GM12878 (cell line): ENCODE measurements around the gene CACNA1A. TPM values are rescaled to one million over a fixed set of nuclear protein-coding genes. Genes with fewer than 3 reads are reported as not detected.
A peak's percentile ranks its signal among the peaks of the same experiment; 100 is the strongest.

Experiments used
- ATAC-seq: fragments of 200-7000 bp; cut with Tn5 transposase; 3 replicates; pipeline ENCODE4 v1.9.1; 2020; ENCODE audit warnings: mild to moderate bottlenecking, moderate library complexity
- BruUV-seq: library from RNA; stranded (reverse); fragments of 400-500 nt; replicated peaks from 2 replicates; lab custom pipeline; 2021; lab: Mats Ljungman, UMichigan
- CTCF ChIA-PET: fragments of 300-600 bp; sonication (Branson Sonifier 250); formaldehyde crosslinking; extraction: SDS; loops from one replicate; lab custom pipeline; 2021; ENCODE audit warnings: inconsistent platforms; lab: Yijun Ruan, JAX
- POLR2A ChIA-PET: fragments of 350-600 bp; formaldehyde crosslinking; extraction: SDS; loops from one replicate; lab custom pipeline; 2021; ENCODE audit warnings: inconsistent platforms; lab: Charles Lee
- RAD21 ChIA-PET: fragments of 300-600 bp; sonication (Branson Sonifier 250); formaldehyde crosslinking; loops from one replicate; lab custom pipeline; 2023; ENCODE audit warnings: antibody characterized with exemption; ENCODE audit not compliant: unreplicated experiment; lab: Charles Lee
- SMC1A ChIA-PET: fragments of 300-600 bp; sonication (Branson Sonifier 250); formaldehyde crosslinking; loops from one replicate; lab custom pipeline; 2023; ENCODE audit not compliant: unreplicated experiment, uncharacterized antibody; lab: Charles Lee
- DNase-seq: peaks from one replicate; pipeline ENCODE4 v3.0.0-alpha.2; 2011; ENCODE audit warnings: low read depth, low spot score
- FAIRE-seq: peaks from 3 replicates; lab custom pipeline; 2011; peaks lifted over from hg19 to GRCh38; lab: Jason Lieb, UNC
- H2AFZ ChIP-seq: 2 replicates; pipeline ENCODE4 v1.6.0; 2011; ENCODE audit warnings: low read depth, low read length, control low read depth; ENCODE audit not compliant: control insufficient read depth
- H3K27ac ChIP-seq: 2 replicates; pipeline ENCODE4 v1.5.1; 2011; ENCODE audit warnings: control low read depth; ENCODE audit not compliant: control insufficient read depth, insufficient read depth
- H3K27me3 ChIP-seq, 2 experiments: replicated peaks in 1 of 2; 2 replicates each; pipeline versions ENCODE4 v1.6.0 to v1.6.1; 2011; ENCODE audit warnings: low read length in 1 of 2; ENCODE audit not compliant: control insufficient read depth in 2 of 2, insufficient read depth in 2 of 2
- H3K36me3 ChIP-seq, 2 experiments: 2 replicates each; pipeline ENCODE4 v1.5.1; 2011; ENCODE audit warnings: low read length in 1 of 2; ENCODE audit not compliant: control insufficient read depth in 2 of 2, insufficient read depth in 2 of 2
- H3K4me1 ChIP-seq: 2 replicates; pipeline ENCODE4 v1.6.1; 2011; ENCODE audit warnings: mild to moderate bottlenecking, low read length, moderate library complexity, mixed read lengths; ENCODE audit not compliant: control insufficient read depth, insufficient read depth
- H3K4me2 ChIP-seq: 2 replicates; pipeline ENCODE4 v1.6.0; 2011; ENCODE audit warnings: control low read depth; ENCODE audit not compliant: control insufficient read depth, insufficient read depth
- H3K4me3 ChIP-seq: fragments of 200-600 bp; sonication (generic); 2 replicates; pipeline ENCODE4 v1.5.1; 2016
- H3K79me2 ChIP-seq: 2 replicates; pipeline ENCODE4 v1.6.0; 2011; ENCODE audit warnings: low read length; ENCODE audit not compliant: control insufficient read depth, insufficient read depth
- H3K9ac ChIP-seq: 2 replicates; pipeline ENCODE4 v1.8.0; 2011; ENCODE audit warnings: low read length, control low read depth, mixed read lengths; ENCODE audit not compliant: control insufficient read depth, insufficient read depth
- H3K9me3 ChIP-seq: replicated peaks from 3 replicates; pipeline ENCODE4 v1.5.1; 2011; ENCODE audit warnings: mild to moderate bottlenecking, low read length; ENCODE audit not compliant: control insufficient read depth, insufficient read depth
- H4K20me1 ChIP-seq: 2 replicates; pipeline ENCODE4 v1.6.0; 2011; ENCODE audit not compliant: control insufficient read depth, insufficient read depth
- BHLHE40 ChIP-seq, 2 experiments: fragments of 450-650 bp in 1 of 2; IDR thresholded peaks; 2 replicates each; pipeline ENCODE4 v1.6.1; 2011 to 2017; ENCODE audit warnings: low read depth in 2 of 2, borderline replicate concordance in 1 of 2, improper control_type of control experiment in 1 of 2, low read length in 1 of 2, mild to moderate bottlenecking in 1 of 2
- CREM ChIP-seq: IDR thresholded peaks from 2 replicates; pipeline ENCODE4 v1.6.1; 2014; ENCODE audit warnings: antibody characterized with exemption, low read depth
- NFYB ChIP-seq: IDR thresholded peaks from 2 replicates; pipeline ENCODE4 v1.6.1; 2011; ENCODE audit warnings: low read depth, mild to moderate bottlenecking, low read length, improper control_type of control experiment, moderate library complexity; ENCODE audit not compliant: insufficient read depth
- POU2F2 ChIP-seq: IDR thresholded peaks from 3 replicates; pipeline ENCODE4 v1.6.1; 2011; ENCODE audit warnings: low read depth, mild to moderate bottlenecking, low read length, borderline replicate concordance
- ZNF217 ChIP-seq: fragments of 450-650 bp; IDR thresholded peaks from 2 replicates; pipeline ENCODE4 v1.6.1; 2017; ENCODE audit warnings: antibody characterized with exemption, mild to moderate bottlenecking
- WGBS: methylation state at CpG from one replicate; pipeline ENCODE4 v1.1.6; 2016; ENCODE audit warnings: low lambda C conversion rate; ENCODE audit not compliant: insufficient replicate concordance, insufficient coverage; ENCODE audit errors: missing lambda C conversion rate; 5-methylcytosine and 5-hydroxymethylcytosine counted together
- in situ Hi-C: fragments of 300-500 bp; cut with MboI; formaldehyde crosslinking; loops from 9 replicates; pipeline ENCODE4 v1.14.3; 2018; ENCODE audit warnings: mixed read lengths
- intact Hi-C: fragments of 100-400 bp; cut with micrococcal nuclease; formaldehyde crosslinking; loops from one replicate; pipeline ENCODE4 v1.14.2; 2022; ENCODE audit not compliant: unreplicated experiment
- polyA plus RNA-seq, 11 experiments: library from polyadenylated mRNA; depleted of rRNA in 4 of 11; unstranded in 6 of 11; stranded (reverse) in 5 of 11; fragments of >200 nt; fragmentation: Nextera tagmentation in 4 of 11; fragmentation: Illumina TruSeq in 1 of 11; extraction: Ambion mirVana in 4 of 11; extraction: Trizol in 1 of 11; gene quantifications; 1 replicate in 1 of 11; 2 replicates in 10 of 11; pipeline versions ENCODE4 v1.2.1 to v1.2.3, GENCODE V29; 2011 to 2016; ENCODE audit warnings: inconsistent platforms in 2 of 11, missing spikeins in 2 of 11, low read depth in 1 of 11
- total RNA-seq, 4 experiments: library from RNA; depleted of rRNA in 3 of 4; stranded (reverse); fragments of >200 nt in 3 of 4; fragmentation: Illumina TruSeq in 1 of 4; extraction: Trizol in 1 of 4; gene quantifications; 2 replicates each; pipeline versions ENCODE4 v1.2.1 to v1.2.3, GENCODE V29; 2013 to 2021
- TF ChIP-seq, protein P1 (sequence below): fragments of 450-650 bp; IDR thresholded peaks from 2 replicates; pipeline ENCODE4 v1.6.1; 2017; ENCODE audit warnings: mild to moderate bottlenecking, low read depth, inconsistent platforms; ENCODE audit not compliant: poor library complexity, severe bottlenecking
- TF ChIP-seq, protein P2 (sequence below): IDR thresholded peaks from 2 replicates; pipeline ENCODE4 v1.6.1; 2012; ENCODE audit warnings: improper control_type of control experiment, low read depth, low read length; ENCODE audit not compliant: insufficient replicate concordance
- TF ChIP-seq, protein P3 (sequence below): fragments of 450-650 bp; IDR thresholded peaks from 2 replicates; pipeline ENCODE4 v1.6.1; 2017; ENCODE audit warnings: mild to moderate bottlenecking, moderate library complexity

The CACNA1A gene
- total and polyA plus RNA-seq, 10 of the 15 experiments (the other 5 are each of a cell fraction or from before 2014, with no cell fraction given): 1.1 to 4.4 (median 2.5) TPM

DNA sequence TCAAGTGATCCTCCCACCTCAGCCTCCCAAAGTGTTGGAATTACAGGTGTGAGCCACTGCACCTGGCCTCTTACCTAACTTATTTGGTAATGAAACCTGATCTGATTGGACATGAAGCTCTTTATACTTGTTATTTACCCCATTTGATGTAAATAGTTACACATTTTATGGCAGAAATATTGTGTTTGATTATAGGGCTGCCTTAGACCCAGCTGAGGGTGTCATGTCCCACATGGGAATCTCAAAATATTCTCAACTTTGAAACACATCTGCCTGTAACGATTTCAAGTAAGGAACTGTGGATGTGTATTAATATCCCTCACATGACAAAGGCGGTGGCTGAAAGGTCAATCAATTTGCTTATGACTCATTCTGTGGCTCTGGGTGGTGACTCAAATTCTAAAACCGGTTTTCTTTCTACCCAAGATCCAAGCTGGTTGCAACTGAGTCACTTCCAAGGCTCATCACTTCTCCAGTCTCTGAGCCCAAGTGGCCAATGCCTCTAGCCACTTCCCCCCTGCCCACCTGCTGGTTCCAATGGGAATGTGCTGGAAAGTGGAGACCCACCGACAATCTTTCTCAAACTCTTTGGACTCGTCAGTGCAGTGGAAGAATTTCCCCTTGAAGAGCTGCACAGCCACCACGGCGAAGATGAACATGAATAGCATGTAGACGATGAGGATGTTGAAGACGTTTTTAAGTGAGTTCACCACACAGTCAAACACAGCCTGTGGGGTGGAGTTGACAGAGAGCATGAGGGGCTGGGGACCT lies 245.2 kb downstream of the CACNA1A start:
- H3K4me2 ChIP-seq: peak overlapping the region; percentile 90
- peak overlapping the region; percentile 54 for H2AFZ ChIP-seq
- peak overlapping the region; percentile 87 for H3K27ac ChIP-seq
- no TSS peak for BruUV-seq
- H4K20me1 ChIP-seq: no peaks in the 10 kb centered on the region
- RAD21 ChIA-PET: interaction anchor here (0.6 to 4.1 kb wide), 15 partner anchors 11 to 296 kb away, joined by 3 to 25 read pairs (median 4); partner anchors contain the start of genes IER2 and STX10
- in situ Hi-C loops: loop anchor here (5.0 to 10.0 kb wide), 2 partner anchors 49 to 286 kb away; no protein-coding TSS in a partner anchor
- H3K9ac ChIP-seq: peak overlapping the region; percentile 49; the same call in 1 of the 2 replicates
- WGBS: under 1% methylated on average over 9 of the region's 9 CpGs
- peaks cover 16% of the 10 kb centered on the region for H3K4me1 ChIP-seq
- SMC1A ChIA-PET: interaction anchor here (0.7 to 2.4 kb wide), 14 partner anchors 18 to 281 kb away, joined by 3 to 16 read pairs (median 3); partner anchors contain the start of gene NACC1
- intact Hi-C loops: loop anchor here (2.0 to 5.0 kb wide), 4 partner anchors 52 to 284 kb away; partner anchors contain the start of genes LYL1, NACC1 and TRMT1
- H3K4me3 ChIP-seq: peak overlapping the region; percentile 13; the same call in 1 of the 2 replicates
- H3K36me3 ChIP-seq: no peaks in the 10 kb centered on the region
- H3K9me3 ChIP-seq: peaks cover 2% of the 10 kb centered on the region; the same call in 1 of the 3 replicates
- POLR2A ChIA-PET: interaction anchor here (0.6 to 1.1 kb wide), 7 partner anchors 51 to 1042 kb away, joined by 3 to 6 read pairs (median 3); no protein-coding TSS in a partner anchor
- ATAC-seq: peak; percentile 93
- peak; percentile 79 for DNase-seq
- H3K27me3 ChIP-seq: no peaks in the 10 kb centered on the region
- CTCF ChIA-PET: interaction anchor here (0.6 to 6.8 kb wide), 20 partner anchors 9 to 284 kb away, joined by 3 to 118 read pairs (median 4); no protein-coding TSS in a partner anchor
- peak; percentile 92 for FAIRE-seq
- H3K79me2 ChIP-seq: no peaks in the 10 kb centered on the region
- TF ChIP-seq BHLHE40 (IDR thresholded peaks at IDR 0.05; ENCODE audit: borderline replicate concordance in 1 of 2, low read depth in 2 of 2, low read length in 1 of 2) (peak; percentile 89 to 90), CREM (peak; percentile 71), NFYB (no peak), ZNF217 (peak; percentile 76), POU2F2 (peak; percentile 90; the same call in 2 of the 3 replicates)
- TF ChIP-seq, protein P1, sequence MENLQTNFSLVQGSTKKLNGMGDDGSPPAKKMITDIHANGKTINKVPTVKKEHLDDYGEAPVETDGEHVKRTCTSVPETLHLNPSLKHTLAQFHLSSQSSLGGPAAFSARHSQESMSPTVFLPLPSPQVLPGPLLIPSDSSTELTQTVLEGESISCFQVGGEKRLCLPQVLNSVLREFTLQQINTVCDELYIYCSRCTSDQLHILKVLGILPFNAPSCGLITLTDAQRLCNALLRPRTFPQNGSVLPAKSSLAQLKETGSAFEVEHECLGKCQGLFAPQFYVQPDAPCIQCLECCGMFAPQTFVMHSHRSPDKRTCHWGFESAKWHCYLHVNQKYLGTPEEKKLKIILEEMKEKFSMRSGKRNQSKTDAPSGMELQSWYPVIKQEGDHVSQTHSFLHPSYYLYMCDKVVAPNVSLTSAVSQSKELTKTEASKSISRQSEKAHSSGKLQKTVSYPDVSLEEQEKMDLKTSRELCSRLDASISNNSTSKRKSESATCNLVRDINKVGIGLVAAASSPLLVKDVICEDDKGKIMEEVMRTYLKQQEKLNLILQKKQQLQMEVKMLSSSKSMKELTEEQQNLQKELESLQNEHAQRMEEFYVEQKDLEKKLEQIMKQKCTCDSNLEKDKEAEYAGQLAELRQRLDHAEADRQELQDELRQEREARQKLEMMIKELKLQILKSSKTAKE: peak; percentile 74
- TF ChIP-seq, protein P2, sequence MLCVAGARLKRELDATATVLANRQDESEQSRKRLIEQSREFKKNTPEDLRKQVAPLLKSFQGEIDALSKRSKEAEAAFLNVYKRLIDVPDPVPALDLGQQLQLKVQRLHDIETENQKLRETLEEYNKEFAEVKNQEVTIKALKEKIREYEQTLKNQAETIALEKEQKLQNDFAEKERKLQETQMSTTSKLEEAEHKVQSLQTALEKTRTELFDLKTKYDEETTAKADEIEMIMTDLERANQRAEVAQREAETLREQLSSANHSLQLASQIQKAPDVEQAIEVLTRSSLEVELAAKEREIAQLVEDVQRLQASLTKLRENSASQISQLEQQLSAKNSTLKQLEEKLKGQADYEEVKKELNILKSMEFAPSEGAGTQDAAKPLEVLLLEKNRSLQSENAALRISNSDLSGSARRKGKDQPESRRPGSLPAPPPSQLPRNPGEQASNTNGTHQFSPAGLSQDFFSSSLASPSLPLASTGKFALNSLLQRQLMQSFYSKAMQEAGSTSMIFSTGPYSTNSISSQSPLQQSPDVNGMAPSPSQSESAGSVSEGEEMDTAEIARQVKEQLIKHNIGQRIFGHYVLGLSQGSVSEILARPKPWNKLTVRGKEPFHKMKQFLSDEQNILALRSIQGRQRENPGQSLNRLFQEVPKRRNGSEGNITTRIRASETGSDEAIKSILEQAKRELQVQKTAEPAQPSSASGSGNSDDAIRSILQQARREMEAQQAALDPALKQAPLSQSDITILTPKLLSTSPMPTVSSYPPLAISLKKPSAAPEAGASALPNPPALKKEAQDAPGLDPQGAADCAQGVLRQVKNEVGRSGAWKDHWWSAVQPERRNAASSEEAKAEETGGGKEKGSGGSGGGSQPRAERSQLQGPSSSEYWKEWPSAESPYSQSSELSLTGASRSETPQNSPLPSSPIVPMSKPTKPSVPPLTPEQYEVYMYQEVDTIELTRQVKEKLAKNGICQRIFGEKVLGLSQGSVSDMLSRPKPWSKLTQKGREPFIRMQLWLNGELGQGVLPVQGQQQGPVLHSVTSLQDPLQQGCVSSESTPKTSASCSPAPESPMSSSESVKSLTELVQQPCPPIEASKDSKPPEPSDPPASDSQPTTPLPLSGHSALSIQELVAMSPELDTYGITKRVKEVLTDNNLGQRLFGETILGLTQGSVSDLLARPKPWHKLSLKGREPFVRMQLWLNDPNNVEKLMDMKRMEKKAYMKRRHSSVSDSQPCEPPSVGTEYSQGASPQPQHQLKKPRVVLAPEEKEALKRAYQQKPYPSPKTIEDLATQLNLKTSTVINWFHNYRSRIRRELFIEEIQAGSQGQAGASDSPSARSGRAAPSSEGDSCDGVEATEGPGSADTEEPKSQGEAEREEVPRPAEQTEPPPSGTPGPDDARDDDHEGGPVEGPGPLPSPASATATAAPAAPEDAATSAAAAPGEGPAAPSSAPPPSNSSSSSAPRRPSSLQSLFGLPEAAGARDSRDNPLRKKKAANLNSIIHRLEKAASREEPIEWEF: no peak
- TF ChIP-seq, protein P3, sequence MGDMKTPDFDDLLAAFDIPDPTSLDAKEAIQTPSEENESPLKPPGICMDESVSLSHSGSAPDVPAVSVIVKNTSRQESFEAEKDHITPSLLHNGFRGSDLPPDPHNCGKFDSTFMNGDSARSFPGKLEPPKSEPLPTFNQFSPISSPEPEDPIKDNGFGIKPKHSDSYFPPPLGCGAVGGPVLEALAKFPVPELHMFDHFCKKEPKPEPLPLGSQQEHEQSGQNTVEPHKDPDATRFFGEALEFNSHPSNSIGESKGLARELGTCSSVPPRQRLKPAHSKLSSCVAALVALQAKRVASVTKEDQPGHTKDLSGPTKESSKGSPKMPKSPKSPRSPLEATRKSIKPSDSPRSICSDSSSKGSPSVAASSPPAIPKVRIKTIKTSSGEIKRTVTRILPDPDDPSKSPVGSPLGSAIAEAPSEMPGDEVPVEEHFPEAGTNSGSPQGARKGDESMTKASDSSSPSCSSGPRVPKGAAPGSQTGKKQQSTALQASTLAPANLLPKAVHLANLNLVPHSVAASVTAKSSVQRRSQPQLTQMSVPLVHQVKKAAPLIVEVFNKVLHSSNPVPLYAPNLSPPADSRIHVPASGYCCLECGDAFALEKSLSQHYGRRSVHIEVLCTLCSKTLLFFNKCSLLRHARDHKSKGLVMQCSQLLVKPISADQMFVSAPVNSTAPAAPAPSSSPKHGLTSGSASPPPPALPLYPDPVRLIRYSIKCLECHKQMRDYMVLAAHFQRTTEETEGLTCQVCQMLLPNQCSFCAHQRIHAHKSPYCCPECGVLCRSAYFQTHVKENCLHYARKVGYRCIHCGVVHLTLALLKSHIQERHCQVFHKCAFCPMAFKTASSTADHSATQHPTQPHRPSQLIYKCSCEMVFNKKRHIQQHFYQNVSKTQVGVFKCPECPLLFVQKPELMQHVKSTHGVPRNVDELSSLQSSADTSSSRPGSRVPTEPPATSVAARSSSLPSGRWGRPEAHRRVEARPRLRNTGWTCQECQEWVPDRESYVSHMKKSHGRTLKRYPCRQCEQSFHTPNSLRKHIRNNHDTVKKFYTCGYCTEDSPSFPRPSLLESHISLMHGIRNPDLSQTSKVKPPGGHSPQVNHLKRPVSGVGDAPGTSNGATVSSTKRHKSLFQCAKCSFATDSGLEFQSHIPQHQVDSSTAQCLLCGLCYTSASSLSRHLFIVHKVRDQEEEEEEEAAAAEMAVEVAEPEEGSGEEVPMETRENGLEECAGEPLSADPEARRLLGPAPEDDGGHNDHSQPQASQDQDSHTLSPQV: no peak
